Left lung (tissue), 14 donors: ENCODE results near the gene VCP. TPM values are rescaled to one million over a fixed set of nuclear protein-coding genes. Genes with fewer than 3 reads are reported as not detected.

Experiments
- ATAC-seq: fragments of 200-7000 bp; cut with Tn5 transposase; one replicate; pipeline ENCODE4 v1.9.1; 2020; ENCODE audit warnings: moderate library complexity
- DNase-seq, 4 donors: peaks; one replicate each; pipeline ENCODE4 v3.0.0-alpha.2; 2013 to 2020
- H3K27ac ChIP-seq, 2 donors: fragments of 200-600 bp; sonication (generic) in 1 of 2; one replicate each; pipeline versions ENCODE4 v1.5.0 to v1.8.0; 2020 to 2021
- H3K27me3 ChIP-seq, 2 donors: fragments of 200-600 bp; sonication (generic) in 1 of 2; one replicate each; pipeline versions ENCODE4 v1.5.0 to v1.8.0; 2020 to 2021
- H3K36me3 ChIP-seq, 2 donors: fragments of 200-600 bp; sonication (generic) in 1 of 2; one replicate each; pipeline versions ENCODE4 v1.5.0 to v1.8.0; 2020 to 2021
- H3K4me1 ChIP-seq, 2 donors: fragments of 200-600 bp; one replicate each; pipeline ENCODE4 v1.8.0; 2021
- H3K4me3 ChIP-seq, 2 donors: fragments of 200-600 bp; sonication (generic) in 1 of 2; one replicate each; pipeline versions ENCODE4 v1.5.0 to v1.8.0; 2020 to 2021; ENCODE audit warnings: mild to moderate bottlenecking in 1 of 2
- H3K9me3 ChIP-seq, 2 donors: fragments of 200-600 bp; sonication (generic) in 1 of 2; one replicate each; pipeline versions ENCODE4 v1.5.0 to v1.8.0; 2020 to 2021
- intact Hi-C, 2 donors: fragments of 100-400 bp; cut with DNase I; formaldehyde crosslinking; loops; one replicate each; pipeline versions ENCODE4 v1.11.2 to v1.14.2; 2022
- long read RNA-seq, 12 donors: library from polyadenylated mRNA in 2 of 12; unstranded in 2 of 12; transcript quantifications; one replicate each; pipeline ENCODE4 v2.0.0 and lab custom pipeline, GENCODE V29; 2019 to 2026
- polyA plus RNA-seq, 6 donors: library from polyadenylated mRNA; unstranded; fragments of 120-200 nt; gene quantifications; one replicate each; pipeline ENCODE4 v1.2.1, GENCODE V29; 2013; ENCODE audit not compliant: insufficient read length in 6 of 6
- total RNA-seq, 2 donors: library from RNA; stranded (reverse); fragmentation: NEBNext Ultra II Directional; extraction: Animal tissue kit (Norgen Biotek cat#: 25700); gene quantifications; one replicate each; pipeline ENCODE4 v1.2.1, GENCODE V29; 2021
- TF ChIP-seq, protein P1 (sequence below), 2 donors: fragments of 200-600 bp; sonication (generic) in 1 of 2; IDR thresholded peaks; one replicate each; pipeline versions ENCODE4 v1.5.0 to v1.8.0; 2021; ENCODE audit warnings: antibody characterized with exemption in 2 of 2
- donor health status: DM: no; HTN: yes; CAD: no.
- donor health status: DM: no; HTN: no; CAD: no.

The VCP gene
- total RNA-seq (100 to 1,000 TPM; 228 to 327 TPM), polyA plus RNA-seq (100 to 1,000 TPM; 198 to 255 (median 214) TPM)
- long read RNA-seq, donor 1, full-length matches to known transcripts: 44 of 97 reads
- long read RNA-seq, donor 1, partial matches to known transcripts: 48 of 97 reads
- long read RNA-seq, donor 1, other reads (novel, unspliced or antisense): 5 of 97 reads
- long read RNA-seq, donor 2, full-length matches to known transcripts: 48 of 87 reads
- long read RNA-seq, donor 2, partial matches to known transcripts: 39 of 87 reads
- long read RNA-seq, donor 2, other reads (novel, unspliced or antisense): 0 of 87 reads
- long read RNA-seq, donor 3, full-length matches to known transcripts: 39 of 46 reads
- long read RNA-seq, donor 3, partial matches to known transcripts: 0 of 46 reads
- long read RNA-seq, donor 3, other reads (novel, unspliced or antisense): 7 of 46 reads
- long read RNA-seq, donor 4, full-length matches to known transcripts: 61 of 84 reads
- long read RNA-seq, donor 4, partial matches to known transcripts: 16 of 84 reads
- long read RNA-seq, donor 4, other reads (novel, unspliced or antisense): 7 of 84 reads
- long read RNA-seq, donor 5, full-length matches to known transcripts: 37 of 49 reads
- long read RNA-seq, donor 5, partial matches to known transcripts: 12 of 49 reads
- long read RNA-seq, donor 5, other reads (novel, unspliced or antisense): 0 of 49 reads
- long read RNA-seq, donor 6, full-length matches to known transcripts: 43 of 57 reads
- long read RNA-seq, donor 6, partial matches to known transcripts: 14 of 57 reads
- long read RNA-seq, donor 6, other reads (novel, unspliced or antisense): 0 of 57 reads
- long read RNA-seq, donor 7, full-length matches to known transcripts: 16 of 16 reads
- long read RNA-seq, donor 7, partial matches to known transcripts: 0 of 16 reads
- long read RNA-seq, donor 7, other reads (novel, unspliced or antisense): 0 of 16 reads
- long read RNA-seq, donor 8, full-length matches to known transcripts: 36 of 52 reads
- long read RNA-seq, donor 8, partial matches to known transcripts: 16 of 52 reads
- long read RNA-seq, donor 8, other reads (novel, unspliced or antisense): 0 of 52 reads
- long read RNA-seq, donor 9: 0 reads
- long read RNA-seq, donor 10, full-length matches to known transcripts: 98 of 139 reads
- long read RNA-seq, donor 10, partial matches to known transcripts: 4 of 139 reads
- long read RNA-seq, donor 10, other reads (novel, unspliced or antisense): 37 of 139 reads
- long read RNA-seq, donor 11, full-length matches to known transcripts: 41 of 64 reads
- long read RNA-seq, donor 11, partial matches to known transcripts: 23 of 64 reads
- long read RNA-seq, donor 11, other reads (novel, unspliced or antisense): 0 of 64 reads
- long read RNA-seq, donor 12, full-length matches to known transcripts: 37 of 81 reads
- long read RNA-seq, donor 12, partial matches to known transcripts: 44 of 81 reads
- long read RNA-seq, donor 12, other reads (novel, unspliced or antisense): 0 of 81 reads

DNA sequence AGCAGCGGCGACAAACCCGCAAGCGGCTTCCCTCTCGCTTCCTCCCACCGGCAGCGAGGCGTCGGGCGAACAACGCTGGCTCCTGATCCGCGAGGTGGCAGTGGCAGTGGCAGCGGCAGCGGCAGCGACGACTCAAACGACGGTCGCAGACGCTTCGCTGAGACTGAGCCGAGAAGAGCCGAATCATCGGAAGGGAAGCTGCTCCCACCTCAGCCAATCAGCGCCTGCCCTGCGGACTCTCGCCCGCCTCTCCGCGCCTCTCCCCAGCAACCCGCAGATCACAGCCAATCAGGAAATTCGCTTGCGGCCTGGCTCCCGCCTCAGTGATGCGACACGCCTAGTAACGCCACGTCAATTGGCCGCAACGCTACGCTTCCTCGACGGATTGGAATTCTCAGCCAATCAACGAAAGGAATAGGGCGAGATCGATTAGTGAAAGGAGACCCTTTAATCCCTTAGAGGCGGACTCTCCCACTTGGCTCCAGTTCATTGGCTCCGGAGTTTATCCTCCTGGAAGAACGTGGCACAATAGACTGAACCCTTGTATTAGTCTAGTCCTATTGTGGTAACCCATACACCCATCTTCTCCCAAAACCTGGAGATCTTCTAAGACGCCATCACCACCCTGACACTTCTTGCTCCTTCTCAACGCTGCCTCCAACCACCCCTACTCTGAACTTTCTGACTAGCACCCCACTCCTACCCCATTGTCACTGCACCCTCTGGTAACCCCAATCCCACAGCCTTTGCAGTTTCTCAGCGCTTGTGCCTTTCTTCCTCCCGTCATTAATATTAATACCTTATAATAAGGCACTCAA is at the start of gene VCP:
Gene VCP (minus strand): TSS at position 165 of the 818 bp plus-strand sequence. CDS start 272 bp downstream, outside the sequence.
- ATAC-seq (peak; percentile 93), DNase-seq (peak; percentile 97 to 99 (median 98))
- intact Hi-C loops: no loop called here
- Histone ChIP-seq H3K36me3 (peaks cover 0 to 36% of the 10 kb centered on the region in 2 donors), H3K27me3 (no peaks in the 10 kb centered on the region), H3K4me1 (peaks cover 15 to 44% of the 10 kb centered on the region in 2 donors), H3K9me3 (no peaks in the 10 kb centered on the region), H3K4me3 (peak within 1 kb of the TSS; percentile 98), H3K27ac (peak within 1 kb of the TSS; percentile 100)
- TF ChIP-seq, protein P1, sequence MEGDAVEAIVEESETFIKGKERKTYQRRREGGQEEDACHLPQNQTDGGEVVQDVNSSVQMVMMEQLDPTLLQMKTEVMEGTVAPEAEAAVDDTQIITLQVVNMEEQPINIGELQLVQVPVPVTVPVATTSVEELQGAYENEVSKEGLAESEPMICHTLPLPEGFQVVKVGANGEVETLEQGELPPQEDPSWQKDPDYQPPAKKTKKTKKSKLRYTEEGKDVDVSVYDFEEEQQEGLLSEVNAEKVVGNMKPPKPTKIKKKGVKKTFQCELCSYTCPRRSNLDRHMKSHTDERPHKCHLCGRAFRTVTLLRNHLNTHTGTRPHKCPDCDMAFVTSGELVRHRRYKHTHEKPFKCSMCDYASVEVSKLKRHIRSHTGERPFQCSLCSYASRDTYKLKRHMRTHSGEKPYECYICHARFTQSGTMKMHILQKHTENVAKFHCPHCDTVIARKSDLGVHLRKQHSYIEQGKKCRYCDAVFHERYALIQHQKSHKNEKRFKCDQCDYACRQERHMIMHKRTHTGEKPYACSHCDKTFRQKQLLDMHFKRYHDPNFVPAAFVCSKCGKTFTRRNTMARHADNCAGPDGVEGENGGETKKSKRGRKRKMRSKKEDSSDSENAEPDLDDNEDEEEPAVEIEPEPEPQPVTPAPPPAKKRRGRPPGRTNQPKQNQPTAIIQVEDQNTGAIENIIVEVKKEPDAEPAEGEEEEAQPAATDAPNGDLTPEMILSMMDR (IDR thresholded peaks at IDR 0.05): no peak

DNA sequence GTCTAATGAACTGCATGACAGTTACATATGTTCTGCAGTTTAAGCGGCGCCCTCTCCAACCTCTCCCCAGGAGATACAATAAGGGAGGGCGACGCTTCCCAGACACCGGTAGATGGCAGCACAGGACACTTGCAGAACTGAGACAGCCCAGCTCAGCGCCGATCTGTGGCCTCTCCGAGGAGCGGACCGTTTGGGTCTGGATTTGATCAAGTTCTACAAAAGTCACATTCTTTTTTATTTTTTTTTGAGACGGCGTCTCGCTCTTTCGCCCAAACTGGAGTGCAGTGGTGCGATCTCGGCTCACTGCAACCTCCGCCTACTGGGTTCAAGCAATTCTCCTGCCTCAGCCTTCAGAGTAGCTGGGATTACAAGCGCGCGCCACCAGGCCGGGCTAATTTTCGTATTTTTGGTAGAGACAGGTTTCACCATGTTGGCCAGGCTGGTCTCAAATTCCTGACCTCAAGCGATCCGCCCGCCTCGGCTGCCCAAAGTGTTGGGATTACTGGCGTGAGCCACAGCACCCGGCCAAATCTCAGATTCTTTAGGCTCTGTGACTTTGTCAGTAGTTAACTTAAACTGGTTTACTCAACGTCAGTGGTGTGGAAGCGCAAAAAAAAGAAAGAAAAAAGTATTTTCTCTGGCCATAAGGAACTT is 44.6 kb upstream of the VCP start:
- no peaks in the 10 kb centered on the region for H3K27me3 ChIP-seq
- H3K9me3 ChIP-seq: no peaks in the 10 kb centered on the region
- peaks cover 0 to 4% of the 10 kb centered on the region in 2 donors for H3K36me3 ChIP-seq
- peaks cover 27 to 46% of the 10 kb centered on the region in 2 donors for H3K4me1 ChIP-seq
- H3K4me3 ChIP-seq: peak overlapping the region; percentile 55 to 85
- TF ChIP-seq, protein P1 (IDR thresholded peaks at IDR 0.05): peak; percentile 89 to 92
- intact Hi-C loops: loop anchor here in 1 of 2 donors (5.0 kb wide), 2 partner anchors 135 to 360 kb away; no protein-coding TSS in a partner anchor
- DNase-seq (peak; percentile 87 to 95 (median 94)), ATAC-seq (peak; percentile 79)
- H3K27ac ChIP-seq: peak overlapping the region; percentile 95 to 96

DNA sequence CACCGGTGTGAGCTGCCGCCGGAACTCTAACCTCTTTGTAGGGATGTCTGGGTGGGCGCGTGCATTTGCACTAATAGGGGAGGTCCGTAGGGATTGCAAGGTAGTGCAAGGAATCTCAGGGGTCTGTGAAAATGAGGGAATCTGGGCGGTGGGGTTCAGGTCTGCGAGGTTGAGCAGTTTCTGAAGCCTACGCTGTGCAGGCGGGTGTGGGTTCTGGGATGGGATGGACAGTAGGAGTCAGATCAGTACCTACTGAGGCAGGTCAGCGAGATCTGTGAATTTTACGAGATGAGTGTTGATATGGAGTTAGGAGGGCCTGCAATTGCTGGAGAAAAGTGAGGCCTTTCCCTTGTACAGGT is 44.1 kb upstream of the VCP start:
- Histone ChIP-seq H3K9me3 (no peaks in the 10 kb centered on the region), H3K4me3 (peak overlapping the region; percentile 55 to 85), H3K36me3 (peaks cover 0 to 4% of the 10 kb centered on the region in 2 donors), H3K4me1 (peaks cover 30 to 50% of the 10 kb centered on the region in 2 donors), H3K27me3 (no peaks in the 10 kb centered on the region), H3K27ac (peak overlapping the region; percentile 95 to 96)
- DNase-seq (no peak), ATAC-seq (no peak)
- TF ChIP-seq, protein P1 (IDR thresholded peaks at IDR 0.05): no peak
- intact Hi-C loops: loop anchor here in 1 of 2 donors (5.0 kb wide), 2 partner anchors 136 to 361 kb away; no protein-coding TSS in a partner anchor
